Skin of body (tissue), 2 donors: Measurements from ENCODE around the gene PRELID1. TPM values are rescaled to one million over a fixed set of nuclear protein-coding genes. Genes with fewer than 3 reads are reported as not detected.
"Not testable (repeated sequence)": the region's sequence is repeated elsewhere in the genome, so short reads cannot be mapped to it uniquely, and the experiment has no call there.

ENCODE experiments used
- DNase-seq: peaks from one replicate; lab custom pipeline; 2025; lab: John Stamatoyannopoulos, UW
- total RNA-seq: library from RNA; depleted of rRNA; stranded (reverse); fragments of >200 nt; gene quantifications from one replicate; pipeline ENCODE4 v1.2.3, GENCODE V29; 2014

The PRELID1 gene
- total RNA-seq, 1 donor from 2014 or later, result 42.8 TPM

DNA sequence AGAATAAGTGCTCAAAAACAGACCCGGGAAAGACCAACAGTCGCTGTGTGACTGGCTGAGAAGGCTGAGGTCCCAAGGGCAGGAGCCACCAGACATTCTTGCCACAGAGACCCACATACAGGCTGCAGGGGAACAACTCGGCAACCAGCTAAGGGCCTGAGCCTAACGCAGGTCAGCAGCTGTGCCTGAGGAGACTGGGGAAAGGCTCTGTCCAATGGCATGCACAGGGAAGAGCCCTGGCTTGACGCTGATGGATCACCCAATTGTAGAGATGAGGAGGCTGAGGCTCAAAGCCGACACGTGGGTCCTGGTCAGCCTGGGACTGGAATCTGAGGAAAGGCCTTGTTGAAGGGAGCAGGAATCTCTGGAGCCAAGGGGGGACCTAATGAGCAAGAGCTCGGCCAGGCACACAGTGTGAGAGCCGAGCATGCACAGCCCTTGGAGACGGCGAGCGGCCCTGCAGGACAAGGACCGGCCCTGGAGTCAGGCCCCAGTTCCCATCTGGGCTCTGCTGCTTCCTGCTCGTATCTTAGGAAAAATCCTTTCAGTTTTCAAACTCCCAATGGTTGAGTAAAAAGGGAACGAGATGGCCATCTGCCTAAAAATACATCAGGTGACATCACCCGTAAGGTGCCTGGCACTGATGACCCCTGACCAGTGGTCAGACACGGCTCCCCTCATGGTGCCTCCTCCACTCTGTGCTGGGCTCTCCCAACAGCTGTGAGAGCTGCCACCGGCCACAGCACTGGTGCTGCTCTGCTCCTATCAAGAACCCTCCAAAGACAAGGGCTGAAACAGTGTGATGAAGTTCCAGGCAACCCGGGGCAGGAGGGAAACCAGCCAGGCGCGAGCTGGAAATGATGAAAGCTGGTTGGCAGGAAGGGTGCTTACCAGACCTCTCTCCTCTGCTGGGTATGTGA, 31.4 kb downstream of the PRELID1 start:
- DNase-seq, result no peak

DNA sequence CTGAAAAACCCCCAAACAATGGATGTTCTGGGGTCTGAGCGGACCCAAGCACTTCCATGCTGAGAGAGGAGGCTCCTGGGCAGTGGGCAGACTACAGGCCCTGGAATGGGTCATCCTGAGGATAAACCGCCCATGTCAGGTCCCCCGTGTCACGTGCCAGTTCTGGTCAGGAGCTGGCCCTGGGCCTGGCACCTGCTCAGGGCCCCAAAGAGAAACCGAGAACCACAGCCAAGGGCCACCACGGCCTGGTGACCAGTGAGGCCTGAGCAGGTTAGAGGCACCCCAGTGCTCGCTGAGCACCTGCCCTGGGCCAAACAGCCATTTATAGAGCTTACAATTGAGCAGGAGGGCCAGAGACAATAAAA, 32.1 kb downstream of the PRELID1 start:
- no peak for DNase-seq

DNA sequence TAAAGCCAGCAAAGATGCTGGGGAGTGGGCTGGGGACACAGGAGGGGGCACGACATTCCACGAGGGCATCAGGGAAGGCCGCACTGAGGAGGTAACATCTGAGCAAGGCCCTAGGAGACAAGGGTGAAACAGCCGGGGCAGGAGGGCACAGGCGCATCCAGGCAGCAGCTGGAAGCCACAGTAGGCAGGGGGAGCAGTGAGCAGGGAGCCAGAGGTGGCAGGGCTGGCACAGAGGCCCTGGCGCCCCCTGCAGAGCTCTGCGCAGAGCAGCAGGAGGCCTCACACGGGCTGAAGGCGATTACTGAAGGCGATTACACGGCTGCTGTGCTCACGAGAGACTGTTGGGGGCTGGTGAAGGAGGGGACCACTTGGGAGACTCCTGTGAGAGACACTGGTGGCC, 32.5 kb downstream of the PRELID1 start:
- no peak for DNase-seq

DNA sequence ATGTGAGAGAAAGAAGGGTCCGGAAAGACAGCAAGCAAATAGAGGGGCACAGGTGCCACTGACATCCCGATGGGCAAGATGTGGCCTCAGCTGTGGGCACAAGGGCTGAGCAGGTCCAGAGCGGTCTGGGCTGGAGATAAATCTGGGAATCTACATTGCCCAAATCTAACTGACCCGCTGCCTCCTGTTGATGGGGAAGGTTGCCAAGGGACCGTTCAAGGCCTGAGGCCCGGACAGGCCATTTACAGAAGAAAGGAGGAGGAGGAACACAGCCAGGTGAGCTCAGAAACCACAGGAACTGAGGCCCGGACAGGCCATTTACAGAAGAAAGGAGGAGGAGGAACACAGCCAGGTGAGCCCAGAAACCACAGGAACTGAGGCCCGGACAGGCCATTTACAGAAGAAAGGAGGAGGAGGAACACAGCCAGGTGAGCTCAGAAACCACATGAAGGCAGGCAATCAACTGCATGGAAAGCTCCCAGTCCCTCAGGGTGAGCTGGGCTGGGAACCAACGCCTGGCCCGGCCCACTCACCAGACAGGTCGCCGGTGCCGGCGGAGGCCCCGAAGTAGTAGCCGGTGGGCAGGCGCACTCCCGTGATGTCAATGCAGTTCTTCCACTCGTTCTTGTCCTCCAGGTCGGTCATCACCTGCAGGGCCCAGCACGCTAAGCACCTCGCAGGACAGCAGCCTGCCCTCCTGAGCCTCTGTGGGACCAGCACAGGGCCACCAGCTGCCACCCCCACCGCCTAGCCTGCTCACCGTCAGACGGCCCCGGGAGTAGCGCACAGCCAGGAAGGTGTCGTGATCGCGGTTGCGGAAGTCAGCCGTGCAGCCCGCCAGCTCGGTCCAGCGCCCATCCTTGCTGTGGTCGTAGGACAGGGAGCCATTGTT, 33.2 kb downstream of the PRELID1 start:
- no peak for DNase-seq

DNA sequence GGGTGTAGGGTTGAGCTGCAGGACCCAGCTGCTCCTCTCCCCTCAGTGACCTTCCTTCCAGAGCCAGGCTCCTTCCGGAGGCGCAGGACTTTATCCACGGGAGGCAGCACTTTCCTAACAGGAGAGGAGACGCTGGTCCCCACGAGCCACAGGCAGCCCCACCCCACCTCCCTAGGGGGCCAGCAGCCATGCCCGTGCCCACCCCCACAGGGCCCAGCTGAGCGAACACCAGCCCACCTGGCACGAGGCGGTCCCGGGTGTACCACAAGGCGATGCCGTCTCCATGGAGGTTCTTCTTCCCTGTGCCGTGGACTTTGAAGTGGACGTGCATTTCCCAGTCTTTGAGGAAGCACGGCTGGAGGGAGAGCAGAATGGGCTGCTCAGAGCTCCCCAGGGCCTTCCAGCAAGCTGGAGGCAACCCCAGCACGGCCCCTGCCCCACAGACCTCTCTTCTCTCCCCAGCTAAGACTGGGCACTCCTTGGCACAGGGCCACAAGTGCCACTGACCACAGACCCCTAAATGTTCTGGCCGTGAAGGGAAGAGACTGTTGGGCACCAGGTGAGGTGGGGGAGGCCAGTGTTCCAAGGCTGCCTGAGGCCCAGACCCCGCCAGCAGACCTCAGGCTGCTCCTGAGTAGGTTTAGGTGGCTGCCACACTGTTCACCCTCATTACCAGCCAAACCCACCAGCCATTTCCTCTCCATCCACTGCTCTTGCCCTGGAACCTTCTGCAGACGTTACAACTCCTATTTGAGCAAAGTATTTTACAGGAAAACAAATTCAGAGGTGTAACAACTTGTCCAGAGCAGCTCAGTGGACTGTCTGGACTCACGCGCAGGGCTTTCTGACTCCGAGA, 34.9 kb downstream of the PRELID1 start:
- DNase-seq, result no peak

DNA sequence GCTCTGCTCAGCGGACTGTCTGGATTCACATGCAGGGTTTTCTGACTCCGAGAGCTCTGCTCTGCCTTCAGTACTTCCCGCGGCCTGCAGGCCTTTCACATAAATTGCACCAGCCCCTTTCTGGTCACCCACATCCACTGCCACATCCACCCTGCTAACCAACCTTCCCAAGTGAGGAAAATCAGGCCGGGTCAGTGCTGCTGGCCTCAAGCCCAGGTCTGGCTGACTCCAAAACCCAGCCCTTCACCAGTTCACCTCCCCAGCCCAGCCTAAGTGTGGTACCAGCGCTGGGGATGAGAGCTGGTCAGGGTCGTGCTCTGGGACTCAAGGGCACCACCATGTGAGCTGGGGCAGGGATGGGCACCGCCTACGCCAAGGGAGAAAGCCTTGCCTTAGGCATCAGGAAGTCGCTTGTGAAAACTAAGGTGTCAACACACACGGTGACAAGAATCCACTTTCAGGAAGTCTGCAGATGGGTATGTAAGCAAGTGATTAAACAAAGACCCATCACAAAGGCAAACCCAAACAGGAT, 35.6 kb downstream of the PRELID1 start:
- DNase-seq, result no peak

DNA sequence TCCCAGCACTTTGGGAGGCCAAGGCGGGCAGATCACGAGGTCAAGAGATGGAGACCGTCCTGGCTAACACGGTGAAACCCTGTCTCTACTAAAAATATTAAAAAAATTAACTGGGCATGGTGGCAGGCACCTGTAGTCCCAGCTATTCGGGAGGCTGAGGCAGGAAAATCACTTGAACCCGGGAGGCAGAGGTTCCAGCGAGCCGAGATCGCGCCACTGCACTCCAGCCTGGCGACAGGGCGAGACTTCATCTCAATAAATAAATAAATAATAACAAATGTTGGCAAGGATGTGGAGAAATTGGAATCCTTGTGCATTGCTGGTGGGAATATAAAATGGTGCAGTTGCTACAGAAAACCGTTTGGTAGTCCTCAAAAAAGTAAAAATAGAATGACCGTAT, 39.4 kb downstream of the PRELID1 start:
- DNase-seq, result not testable (repeated sequence)

DNA sequence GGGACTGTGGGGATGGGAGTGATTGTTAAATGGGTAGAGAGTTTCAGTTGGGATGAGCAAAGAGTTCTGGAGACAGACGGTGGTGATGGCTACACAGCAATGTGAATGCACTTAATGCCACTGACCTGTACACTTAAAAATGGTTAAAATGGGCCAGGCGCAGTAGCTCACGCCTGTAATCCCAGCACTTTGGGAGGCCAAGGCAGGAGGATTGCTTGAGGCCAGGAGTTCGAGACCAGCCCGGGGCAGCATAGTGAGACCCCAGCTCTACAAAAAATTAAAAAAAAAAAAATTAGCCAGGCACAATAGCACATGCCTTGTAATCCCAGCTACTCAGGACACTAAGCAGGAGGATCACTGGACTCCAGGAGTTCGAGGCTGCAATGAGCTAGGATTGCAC, 40.2 kb downstream of the PRELID1 start:
- DNase-seq, result no peak

DNA sequence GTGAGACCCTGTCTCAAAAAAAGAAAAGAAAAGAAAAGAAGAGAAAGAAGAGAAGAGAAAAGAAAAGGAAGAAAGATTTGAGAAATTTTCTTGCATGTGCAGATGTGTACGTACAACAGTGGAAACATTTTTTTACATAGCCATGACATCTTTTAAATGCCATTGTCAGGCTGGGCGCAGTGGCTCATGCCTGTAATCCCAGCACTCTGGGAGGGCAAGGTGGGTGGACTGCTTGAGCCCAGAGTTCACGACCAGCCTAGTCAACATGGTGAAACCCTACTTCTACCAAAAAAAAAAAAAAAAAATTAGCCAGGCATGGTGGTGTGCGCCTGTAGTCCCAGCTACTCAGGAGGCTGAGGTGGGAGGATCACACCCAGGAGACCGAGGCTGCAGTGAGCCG, 41.3 kb downstream of the PRELID1 start:
- no peak for DNase-seq

DNA sequence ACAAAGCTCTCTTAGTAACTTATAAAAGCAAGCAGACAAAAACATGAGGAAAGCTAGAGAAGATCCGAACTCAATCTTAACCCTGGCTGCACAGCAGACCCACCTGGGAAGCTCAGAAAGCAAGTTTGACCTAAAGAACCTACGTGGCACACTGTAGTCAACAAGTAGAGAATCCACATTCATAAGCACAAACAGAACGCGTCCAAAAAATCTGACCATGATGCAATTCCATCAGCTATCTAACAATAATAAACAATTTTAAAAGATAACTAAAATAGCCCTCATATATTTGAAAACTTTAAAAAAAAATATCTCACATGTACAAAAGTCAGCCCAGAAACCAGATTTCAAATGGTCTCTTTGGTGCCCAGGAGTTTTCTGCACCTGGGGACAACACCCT, 43.2 kb downstream of the PRELID1 start:
- DNase-seq, result no peak

DNA sequence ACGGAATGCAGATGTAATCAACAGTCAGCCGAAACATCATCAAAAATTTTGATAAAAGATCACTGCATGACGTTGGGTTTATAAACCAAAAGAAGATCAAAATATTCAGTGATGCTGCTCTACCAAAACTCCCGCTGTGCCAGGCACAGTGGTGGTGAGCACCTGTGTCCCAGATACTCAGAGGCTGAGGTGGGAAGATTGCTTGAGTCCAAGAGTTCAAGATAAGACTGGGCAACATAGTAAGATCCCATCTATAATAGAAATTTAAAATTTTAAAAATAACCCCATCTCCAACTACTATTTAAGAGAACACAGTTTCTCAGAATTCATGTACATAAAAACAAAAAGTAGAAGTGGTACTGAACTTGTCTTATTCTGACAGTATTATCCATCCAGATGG, 44.1 kb downstream of the PRELID1 start:
- DNase-seq, result no peak

DNA sequence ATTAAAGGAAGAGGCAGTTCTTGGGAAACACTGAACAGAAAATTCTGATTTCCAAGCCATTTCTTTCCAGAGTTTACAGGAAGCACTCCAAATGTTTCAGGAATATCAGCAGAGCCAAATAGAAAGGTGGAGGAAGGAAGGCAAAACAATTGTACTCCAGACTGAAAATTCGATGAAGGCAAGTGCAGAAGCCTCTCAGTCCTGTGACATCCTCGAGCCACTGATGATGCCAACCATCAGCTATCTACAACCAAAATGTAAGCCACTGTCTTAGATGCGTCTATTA, 45.7 kb downstream of the PRELID1 start:
- DNase-seq, result no peak

DNA sequence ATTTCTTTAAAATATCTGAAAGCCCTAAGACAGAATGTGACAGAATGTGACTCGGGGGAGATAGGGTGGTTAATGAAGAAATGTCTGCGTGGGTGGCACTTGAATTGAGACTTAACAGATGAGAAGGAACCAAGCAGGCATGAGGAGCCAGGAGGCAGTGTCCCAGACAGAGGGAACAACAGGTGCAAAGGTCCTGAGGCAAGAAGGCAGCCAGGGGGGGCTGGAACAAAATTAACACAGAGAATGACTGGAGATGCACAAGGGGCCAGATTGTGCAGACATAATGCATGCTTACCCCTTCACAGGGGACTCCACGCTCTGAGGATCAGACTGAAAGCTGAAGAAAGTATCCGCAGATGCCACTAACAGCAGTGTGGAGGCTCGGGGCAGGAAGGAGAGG, 46.2 kb downstream of the PRELID1 start:
- DNase-seq, result no peak

DNA sequence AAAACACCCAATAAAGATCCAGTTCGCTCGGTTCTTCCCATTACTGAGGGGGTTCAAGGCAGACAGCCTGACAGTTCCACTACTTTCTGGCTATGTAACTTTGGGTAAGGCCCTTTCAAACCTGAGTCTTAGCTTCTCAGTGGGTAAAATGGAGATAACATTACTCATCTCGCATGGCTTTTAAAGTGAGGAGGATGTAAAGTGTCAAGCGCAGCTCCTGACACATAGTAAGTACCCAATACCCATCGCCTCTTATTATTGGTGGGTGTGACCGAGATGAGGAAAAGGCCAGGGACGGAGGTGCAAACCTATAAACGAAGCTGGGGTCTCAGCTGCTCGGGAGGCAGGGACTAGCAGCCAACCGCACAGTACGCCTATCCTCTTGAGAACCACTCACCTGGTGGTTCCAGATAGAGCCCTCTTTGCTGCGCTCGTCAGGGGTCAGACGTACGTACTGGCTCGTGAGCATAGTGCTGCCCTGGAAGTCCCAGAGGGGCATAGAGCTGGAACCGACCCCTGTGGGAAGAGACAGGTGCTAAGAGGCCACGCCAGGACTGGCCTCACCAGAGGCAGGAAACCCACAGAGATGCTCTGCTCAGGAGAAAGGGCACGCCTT, 47.3 kb downstream of the PRELID1 start:
- no peak for DNase-seq

DNA sequence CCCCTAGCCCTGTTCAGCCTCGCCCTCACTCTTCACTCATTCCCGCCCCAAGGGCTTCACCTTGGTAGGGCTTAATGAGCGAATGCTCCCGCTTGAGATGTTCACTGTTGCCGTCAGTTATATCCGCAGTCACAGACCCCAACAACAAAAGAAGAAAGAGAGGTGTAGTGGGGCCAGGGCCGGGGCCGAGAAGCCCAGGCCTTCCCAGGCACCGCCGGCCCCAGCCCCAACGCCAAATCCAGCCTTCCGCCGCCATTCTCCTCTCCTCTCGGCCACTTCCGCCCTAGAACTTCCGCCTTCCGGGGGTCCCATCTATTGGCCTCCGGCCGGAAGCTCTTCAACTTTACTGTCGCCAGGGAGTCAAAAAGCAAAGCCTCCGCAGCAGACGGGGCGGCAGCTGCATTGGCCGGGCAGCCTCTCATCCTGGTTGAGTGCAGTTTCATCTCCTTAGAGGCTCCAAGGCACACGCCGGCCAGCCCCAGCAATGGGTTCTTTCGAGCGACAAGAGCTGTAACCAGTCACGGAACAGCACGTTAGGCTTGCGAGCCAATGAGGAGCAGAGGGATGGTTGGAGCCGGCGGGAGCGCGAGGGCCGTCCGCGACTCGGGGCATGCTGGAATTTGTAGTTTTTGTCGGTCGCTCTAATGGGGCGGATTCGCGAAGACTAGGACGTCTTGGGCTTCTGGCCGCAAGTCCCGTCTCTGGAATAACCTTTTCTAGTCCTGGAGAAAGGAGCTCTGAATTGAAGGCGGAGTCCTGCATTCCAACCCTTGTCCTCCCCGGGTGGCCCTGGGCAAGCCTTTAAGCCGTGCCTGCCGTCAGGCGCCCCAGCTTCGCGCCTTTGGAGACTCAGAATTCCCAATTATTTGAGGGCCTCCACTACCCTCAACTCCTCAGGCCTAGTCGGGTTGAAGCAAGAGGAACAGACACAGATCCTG, 48.1 kb downstream of the PRELID1 start, which contains the start of gene LMAN2:
LMAN2 (minus strand) TSS at position 277 of the 938 bp plus-strand sequence; CDS start at position 256, 21 bp downstream.
- DNase-seq, result peak; percentile 98

DNA sequence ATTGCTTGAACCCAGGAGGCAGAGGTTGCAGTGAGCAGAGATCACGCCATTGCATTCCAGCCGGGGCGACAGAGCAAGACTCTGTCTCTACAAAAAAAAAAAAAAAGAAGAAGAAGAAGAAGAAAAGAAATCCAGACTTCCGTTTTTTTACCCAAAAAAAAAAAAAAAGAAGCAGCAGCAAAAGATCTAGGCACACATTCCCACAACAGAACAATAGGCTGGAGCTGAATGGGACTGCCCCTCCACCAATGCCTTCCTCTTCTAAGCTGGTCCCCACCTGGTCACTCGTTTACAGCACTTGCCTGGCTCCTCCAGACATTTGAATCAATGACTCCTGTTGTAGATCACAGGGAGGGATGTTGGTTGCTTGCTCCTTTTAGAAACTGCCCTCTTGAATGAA, 49.5 kb downstream of the PRELID1 start:
- no peak for DNase-seq

DNA sequence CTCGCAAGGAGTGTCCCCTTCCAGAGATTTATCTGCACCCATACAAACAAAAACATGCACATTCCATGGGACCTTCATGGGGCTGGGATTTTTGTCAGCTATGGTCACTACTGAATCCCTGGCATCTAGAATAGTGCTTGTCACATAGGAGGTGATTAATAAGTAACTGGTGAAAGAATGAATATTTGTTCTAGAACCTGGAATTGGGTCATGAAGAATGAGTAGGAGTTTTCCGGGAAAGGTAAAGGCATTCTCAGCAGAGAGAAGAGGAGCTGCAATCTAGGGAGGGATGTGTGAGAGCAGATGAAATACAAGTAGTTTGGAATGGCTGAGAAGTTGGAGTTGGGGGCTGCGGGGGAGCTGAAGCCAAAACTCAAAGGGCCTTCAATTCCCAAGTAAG, 50.7 kb downstream of the PRELID1 start:
- DNase-seq, result no peak

DNA sequence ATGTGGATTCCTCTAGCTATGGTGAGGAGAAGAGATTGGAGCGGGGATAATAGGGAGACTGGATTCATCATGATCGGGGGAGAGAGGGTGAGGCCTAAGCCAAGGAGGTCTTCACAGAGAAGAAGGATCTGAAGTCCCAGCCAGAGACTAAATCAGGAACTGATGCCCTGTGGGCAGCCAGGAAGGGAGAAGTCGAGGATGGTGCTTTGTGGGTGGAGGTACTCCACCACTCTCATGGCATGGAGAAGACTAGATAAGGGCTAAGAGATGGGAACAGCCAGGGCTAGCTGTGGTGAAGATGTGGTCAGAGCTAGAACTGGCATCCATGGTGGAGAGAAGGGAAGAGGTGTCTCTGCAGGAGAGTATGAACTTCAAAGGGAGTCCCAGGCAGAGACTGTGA, 51.1 kb downstream of the PRELID1 start:
- DNase-seq, result no peak

DNA sequence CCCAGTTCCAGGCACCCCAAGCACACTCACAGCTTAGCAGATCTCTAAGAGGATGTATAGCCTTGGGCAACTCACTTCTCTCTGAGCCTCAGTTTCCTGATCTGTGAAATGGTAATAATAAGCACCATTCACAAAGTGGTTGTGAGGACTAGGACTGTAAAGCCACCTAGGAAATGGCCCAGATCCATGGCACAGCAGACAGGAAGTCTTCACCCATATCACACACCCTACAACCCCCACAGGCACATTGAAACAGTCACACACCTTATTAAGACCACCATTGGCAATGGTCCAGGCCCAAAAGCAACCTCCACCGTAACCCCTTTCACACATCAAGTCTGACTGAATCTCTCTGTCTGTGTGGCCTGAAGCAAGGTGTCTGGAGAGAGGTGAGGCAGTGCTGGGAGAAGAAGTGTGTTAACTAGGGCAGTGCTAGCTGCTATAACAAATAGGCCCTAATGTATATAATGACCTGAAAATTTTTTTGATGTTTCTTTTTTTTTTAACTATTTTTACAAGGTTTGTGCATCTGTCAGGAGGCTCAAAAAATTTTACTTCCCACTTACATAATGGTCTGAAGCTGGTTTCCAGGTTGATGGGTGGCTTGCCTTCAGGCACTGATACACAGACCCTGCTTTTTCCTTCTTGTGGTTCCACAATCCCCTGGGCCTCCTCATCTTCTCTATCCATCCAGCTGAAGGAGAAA, 51.7 kb downstream of the PRELID1 start:
- DNase-seq, result no peak
